IMR-90 (cell line): ENCODE results near the gene EXOC6B. TPM values are rescaled to one million over a fixed set of nuclear protein-coding genes. Genes with fewer than 3 reads are reported as not detected.

Source experiments
- ATAC-seq: fragments of 200-7000 bp; cut with Tn5 transposase; 2 replicates; pipeline ENCODE4 v1.9.1; 2020; ENCODE audit warnings: low read depth, mild to moderate bottlenecking, moderate library complexity
- BruUV-seq: library from RNA; stranded (reverse); fragments of 400-500 nt; replicated peaks from 2 replicates; lab custom pipeline; 2021; lab: Mats Ljungman, UMichigan
- CTCF ChIA-PET: fragments of 300-600 bp; formaldehyde crosslinking; extraction: SDS; loops from one replicate; lab custom pipeline; 2021; ENCODE audit warnings: antibody characterized with exemption; lab: Yijun Ruan, JAX
- POLR2A ChIA-PET: fragments of 300-600 bp; sonication (Branson Sonifier 250); formaldehyde crosslinking; loops from one replicate; lab custom pipeline; 2022; ENCODE audit warnings: antibody characterized with exemption; ENCODE audit not compliant: unreplicated experiment; lab: Charles Lee
- DNase-seq: peaks from one replicate; pipeline ENCODE4 v3.0.0; 2013
- H2AFZ ChIP-seq: replicated peaks from 2 replicates; pipeline ENCODE3; 2013; ENCODE audit warnings: low read length, mild to moderate bottlenecking; ENCODE audit not compliant: poor library complexity
- H2AK5ac ChIP-seq: 2 replicates; pipeline ENCODE4 v1.6.1; 2013; ENCODE audit warnings: low read depth, low read length, inconsistent platforms
- H2AK9ac ChIP-seq: replicated peaks from 2 replicates; pipeline ENCODE3; 2013; ENCODE audit warnings: mild to moderate bottlenecking, low read depth, low read length, moderate library complexity; ENCODE audit not compliant: poor library complexity
- H2BK120ac ChIP-seq: 2 replicates; pipeline ENCODE4 v1.6.1; 2013; ENCODE audit warnings: low read depth, low read length, inconsistent platforms
- H2BK15ac ChIP-seq: 3 replicates; pipeline ENCODE4 v1.6.1; 2013; ENCODE audit warnings: low read depth, low read length, inconsistent platforms
- H2BK20ac ChIP-seq: 2 replicates; pipeline ENCODE4 v1.6.1; 2013; ENCODE audit warnings: low read depth, mild to moderate bottlenecking, inconsistent platforms, low read length, moderate library complexity
- H2BK5ac ChIP-seq: 2 replicates; pipeline ENCODE4 v1.6.1; 2013; ENCODE audit warnings: mild to moderate bottlenecking, low read depth, low read length, inconsistent platforms; ENCODE audit not compliant: poor library complexity, severe bottlenecking
- H3K14ac ChIP-seq: replicated peaks from 2 replicates; pipeline ENCODE4 v1.6.1; 2013; ENCODE audit warnings: low read depth, low read length, inconsistent platforms
- H3K18ac ChIP-seq: 2 replicates; pipeline ENCODE4 v1.6.1; 2013; ENCODE audit warnings: low read depth, low read length, control low read depth
- H3K23ac ChIP-seq: 2 replicates; pipeline ENCODE4 v1.6.1; 2013; ENCODE audit warnings: low read depth, low read length, inconsistent platforms
- H3K27ac ChIP-seq: 2 replicates; pipeline ENCODE4 v1.5.1; 2013; ENCODE audit warnings: mild to moderate bottlenecking, control low read depth, low read length; ENCODE audit not compliant: insufficient read depth
- H3K27me3 ChIP-seq: 2 replicates; pipeline ENCODE4 v1.6.1; 2013; ENCODE audit warnings: low read length; ENCODE audit not compliant: control insufficient read depth, insufficient read depth
- H3K36me3 ChIP-seq: 2 replicates; pipeline ENCODE4 v1.6.1; 2013; ENCODE audit warnings: low read length, mixed read lengths; ENCODE audit not compliant: control insufficient read depth, insufficient read depth
- H3K4ac ChIP-seq: 2 replicates; pipeline ENCODE4 v1.6.1; 2013; ENCODE audit warnings: low read depth, low read length, inconsistent platforms
- H3K4me1 ChIP-seq: 2 replicates; pipeline ENCODE4 v1.6.1; 2013; ENCODE audit warnings: low read length, mixed read lengths; ENCODE audit not compliant: control insufficient read depth, insufficient read depth
- H3K4me2 ChIP-seq: 2 replicates; pipeline ENCODE4 v1.6.1; 2013; ENCODE audit warnings: low read depth, mild to moderate bottlenecking, control low read depth, low read length, moderate library complexity
- H3K4me3 ChIP-seq: 2 replicates; pipeline ENCODE4 v1.5.1; 2013; ENCODE audit warnings: low read depth, mild to moderate bottlenecking, control low read depth, low read length, moderate library complexity; ENCODE audit not compliant: insufficient read depth
- H3K56ac ChIP-seq: 2 replicates; pipeline ENCODE4 v1.6.1; 2013; ENCODE audit warnings: low read length, inconsistent platforms; ENCODE audit not compliant: insufficient read depth; ENCODE audit errors: extremely low read depth
- H3K79me1 ChIP-seq, 2 experiments: 2 replicates each; pipeline ENCODE4 v1.6.1; 2013; ENCODE audit warnings: low read length in 2 of 2, inconsistent platforms in 1 of 2, low read depth in 1 of 2
- H3K9ac ChIP-seq: 2 replicates; pipeline ENCODE4 v1.6.1; 2013; ENCODE audit warnings: low read depth, low read length, control low read depth
- H3K9me1 ChIP-seq: 2 replicates; pipeline ENCODE4 v1.6.1; 2013; ENCODE audit warnings: low read length, inconsistent platforms; ENCODE audit not compliant: insufficient read depth
- H3K9me3 ChIP-seq: 2 replicates; pipeline ENCODE4 v1.6.1; 2013; ENCODE audit warnings: low read length; ENCODE audit not compliant: control insufficient read depth, insufficient read depth
- H4K20me1 ChIP-seq: 2 replicates; pipeline ENCODE4 v1.6.1; 2013; ENCODE audit warnings: low read length, inconsistent platforms; ENCODE audit not compliant: insufficient read depth
- H4K5ac ChIP-seq: 2 replicates; pipeline ENCODE4 v1.6.1; 2013; ENCODE audit warnings: mild to moderate bottlenecking, low read depth, low read length, control low read depth
- H4K8ac ChIP-seq, 2 experiments: 2 replicates each; pipeline ENCODE4 v1.6.1; 2013; ENCODE audit warnings: low read depth in 2 of 2, low read length in 2 of 2, control low read depth in 1 of 2, inconsistent platforms in 1 of 2
- H4K91ac ChIP-seq: 2 replicates; pipeline ENCODE4 v1.6.1; 2013; ENCODE audit warnings: low read depth, low read length, inconsistent platforms; ENCODE audit not compliant: insufficient read depth
- CEBPB ChIP-seq: IDR thresholded peaks from 2 replicates; pipeline ENCODE4 v1.6.1; 2012; ENCODE audit warnings: low read depth, low read length, improper control_type of control experiment
- CHD1 ChIP-seq: IDR thresholded peaks from 2 replicates; pipeline ENCODE4 v1.6.1; 2012; ENCODE audit warnings: low read depth, low read length, improper control_type of control experiment
- ELK1 ChIP-seq: fragments of 150-350 bp; IDR thresholded peaks from 2 replicates; pipeline ENCODE4 v1.6.1; 2016; ENCODE audit warnings: low read depth, mild to moderate bottlenecking, low read length, moderate library complexity, borderline replicate concordance
- MAZ ChIP-seq: IDR thresholded peaks from 2 replicates; pipeline ENCODE4 v1.6.1; 2012; ENCODE audit warnings: low read depth, mild to moderate bottlenecking, low read length, improper control_type of control experiment, moderate library complexity, borderline replicate concordance
- NFE2L2 ChIP-seq: fragments of 150-350 bp; IDR thresholded peaks from 2 replicates; pipeline ENCODE4 v1.6.1; 2016; ENCODE audit warnings: low read depth, mild to moderate bottlenecking, low read length
- POLR2A ChIP-seq: IDR thresholded peaks from 2 replicates; pipeline ENCODE4 v1.6.1; 2012; ENCODE audit warnings: mild to moderate bottlenecking, low read depth, low read length
- RAD21 ChIP-seq: IDR thresholded peaks from 2 replicates; pipeline ENCODE4 v1.6.1; 2012; ENCODE audit warnings: low read length, improper control_type of control experiment
- RCOR1 ChIP-seq: IDR thresholded peaks from 2 replicates; pipeline ENCODE4 v1.6.1; 2012; ENCODE audit warnings: mild to moderate bottlenecking, low read length, improper control_type of control experiment; ENCODE audit not compliant: insufficient replicate concordance
- RFX5 ChIP-seq: IDR thresholded peaks from 2 replicates; pipeline ENCODE4 v1.8.0; 2012; ENCODE audit warnings: low read depth, mild to moderate bottlenecking, low read length, moderate library complexity
- SMC3 ChIP-seq: fragments of 150-350 bp; IDR thresholded peaks from 2 replicates; pipeline ENCODE4 v1.6.1; 2016; ENCODE audit warnings: low read depth, mild to moderate bottlenecking, antibody characterized with exemption, low read length, moderate library complexity
- WGBS, 2 experiments: methylation state at CpG; one replicate each; pipeline versions ENCODE4 v1.1.5 to v1.1.7; 2013; ENCODE audit warnings: missing lambda C conversion rate in 2 of 2; ENCODE audit not compliant: insufficient read length in 1 of 2; ENCODE audit errors: extremely low coverage in 2 of 2; 5-methylcytosine and 5-hydroxymethylcytosine counted together
- dilution Hi-C: fragments of 300-500 bp; cut with HindIII; formaldehyde crosslinking; loops from one replicate; pipeline ENCODE4 v1.14.3; 2018; ENCODE audit warnings: low sequenced_read_pairs; ENCODE audit not compliant: unreplicated experiment
- in situ Hi-C: fragments of 300-500 bp; cut with MboI; formaldehyde crosslinking; loops from 3 replicates; pipeline ENCODE4 v1.14.3; 2019; ENCODE audit warnings: low sequenced_read_pairs, inconsistent platforms, mixed read lengths
- intact Hi-C: fragments of 100-400 bp; cut with micrococcal nuclease; formaldehyde crosslinking; loops from 2 replicates; pipeline ENCODE4 v1.10.0; 2022
- polyA plus RNA-seq, 3 experiments: library from polyadenylated mRNA; depleted of rRNA; stranded (reverse); fragments of >200 nt; gene quantifications; 2 replicates each; pipeline ENCODE4 v1.2.3, GENCODE V29; 2012; ENCODE audit warnings: low replicate concordance in 1 of 3
- total RNA-seq: library from RNA; depleted of rRNA; stranded (reverse); fragments of >200 nt; gene quantifications from 2 replicates; pipeline ENCODE4 v1.2.3, GENCODE V29; 2012
- TF ChIP-seq, protein P1 (sequence below): fragments of 150-350 bp; IDR thresholded peaks from 2 replicates; pipeline ENCODE4 v1.6.1; 2017; ENCODE audit warnings: mild to moderate bottlenecking, antibody characterized with exemption, low read length, low read depth

The EXOC6B gene
- total and polyA plus RNA-seq, 2 of the 4 experiments (the other 2 are of a cell fraction), result 10.2 to 29.4 TPM

DNA sequence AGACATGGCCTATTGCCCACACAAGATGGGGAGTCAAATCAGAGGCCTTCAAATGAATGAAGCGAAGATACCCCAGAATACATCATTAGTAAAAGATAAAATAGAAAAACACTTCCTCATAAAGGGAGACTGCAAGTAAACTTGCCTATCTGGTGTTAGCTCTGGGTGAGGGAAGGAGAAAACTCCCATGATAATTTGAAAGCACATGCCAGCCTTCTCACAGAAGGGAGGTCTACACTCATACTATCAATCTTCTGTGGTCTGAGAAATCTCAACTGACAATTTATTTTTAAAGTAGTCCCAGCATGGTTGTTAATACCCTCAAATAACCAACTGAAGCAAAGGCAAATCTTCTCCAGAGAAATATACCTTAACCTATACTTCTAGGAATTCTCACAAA lies 75.4 kb downstream of the EXOC6B start:
- dilution Hi-C loops (no loop called here), in situ Hi-C loops (no loop called here), intact Hi-C loops (no loop called here)
- no peak for TF ChIP-seq NFE2L2
- TF ChIP-seq CEBPB, result no peak
- TF ChIP-seq MAZ, result no peak
- TF ChIP-seq SMC3, result no peak
- TF ChIP-seq RCOR1, result no peak
- no peak for TF ChIP-seq POLR2A
- TF ChIP-seq RFX5, result no peak
- TF ChIP-seq ELK1, result no peak
- TF ChIP-seq RAD21, result no peak
- TF ChIP-seq, protein P1, sequence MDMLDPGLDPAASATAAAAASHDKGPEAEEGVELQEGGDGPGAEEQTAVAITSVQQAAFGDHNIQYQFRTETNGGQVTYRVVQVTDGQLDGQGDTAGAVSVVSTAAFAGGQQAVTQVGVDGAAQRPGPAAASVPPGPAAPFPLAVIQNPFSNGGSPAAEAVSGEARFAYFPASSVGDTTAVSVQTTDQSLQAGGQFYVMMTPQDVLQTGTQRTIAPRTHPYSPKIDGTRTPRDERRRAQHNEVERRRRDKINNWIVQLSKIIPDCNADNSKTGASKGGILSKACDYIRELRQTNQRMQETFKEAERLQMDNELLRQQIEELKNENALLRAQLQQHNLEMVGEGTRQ, result no peak
- TF ChIP-seq CHD1, result no peak
- Histone ChIP-seq H2AK9ac (no peak overlapping the region), H2BK5ac (no peak overlapping the region), H4K20me1 (no peaks in the 10 kb centered on the region; the same call in 1 of the 2 replicates), H3K4me1 (no peaks in the 10 kb centered on the region; the same call in 1 of the 2 replicates), H3K9me3 (no peaks in the 10 kb centered on the region), H3K27me3 (no peaks in the 10 kb centered on the region), H2BK120ac (no peak overlapping the region), H4K5ac (no peak overlapping the region), H3K27ac (no peak overlapping the region), H3K56ac (no peak overlapping the region), H2BK20ac (no peak overlapping the region), H3K79me1 (peaks cover 3 to 6% of the 10 kb centered on the region in 2 experiments; a peak in 2 of 4 replicates), H3K23ac (no peak overlapping the region), H3K4me3 (no peak overlapping the region), H2BK15ac (no peak overlapping the region), H3K18ac (no peak overlapping the region), H3K4me2 (no peak overlapping the region), H3K9ac (no peak overlapping the region), H4K8ac (no peak overlapping the region), H3K9me1 (no peaks in the 10 kb centered on the region), H3K4ac (no peak overlapping the region), H3K36me3 (no peaks in the 10 kb centered on the region), H2AK5ac (no peak overlapping the region), H4K91ac (no peak overlapping the region), H2AFZ (no peak overlapping the region), H3K14ac (no peak overlapping the region)
- POLR2A ChIA-PET, result no interaction called here
- CTCF ChIA-PET, result no interaction called here
- no TSS peak for BruUV-seq
- DNase-seq, result no peak
- no peak for ATAC-seq
- no CpG with 5 or more reads among the region's 1 CpG for WGBS, 2 experiments
